ENCODE results near the gene MAP1B.

DNA sequence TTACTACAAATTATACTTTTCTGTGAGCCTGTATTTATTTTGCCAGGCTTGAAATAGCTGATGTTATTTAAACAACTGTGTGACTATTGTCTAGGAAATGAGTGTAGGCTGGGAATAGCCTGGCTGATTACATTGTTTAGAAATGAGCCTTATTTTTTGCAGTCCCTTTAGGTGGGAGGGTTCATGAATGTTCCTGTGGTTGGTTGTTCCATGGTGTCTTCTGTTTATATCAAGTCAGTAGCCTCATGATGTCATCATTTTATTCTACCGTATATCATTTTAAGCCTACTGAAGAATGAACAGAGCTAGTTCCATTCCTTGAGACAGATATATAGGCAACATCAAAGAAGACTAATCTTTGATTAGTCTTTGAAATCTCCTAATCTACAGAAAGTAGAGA is 53.1 kb downstream of the MAP1B start:
- TF ChIP-seq NONO (IDR thresholded peaks at IDR 0.05; ENCODE audit: low read depth in 2 of 2, low read length in 1 of 2) (no peak), MXI1 (IDR thresholded peaks at IDR 0.05; ENCODE audit: low read depth, low read length) (no peak), CHD1 (IDR thresholded peaks at IDR 0.05; ENCODE audit: low read length) (no peak), ESRRA (IDR thresholded peaks at IDR 0.05; ENCODE audit: borderline replicate concordance, low read depth) (no peak), GTF2F1 (IDR thresholded peaks at IDR 0.05; ENCODE audit: low read depth, low read length) (no peak), BCOR (IDR thresholded peaks at IDR 0.05) (no peak), TAF15 (IDR thresholded peaks at IDR 0.05; ENCODE audit: low read depth, low read length) (no peak)

All from K562 (cell line).